Natural killer cell treated with Interleukin-12 subunit alpha and Interleukin-12 subunit beta and Interleukin-15 and Interleukin-18, amount 100 ng/mL, for 72 hours (primary cell): ENCODE data around the gene TRABD2B. TPM values are rescaled to one million over a fixed set of nuclear protein-coding genes. Genes with fewer than 3 reads are reported as not detected.

ENCODE experiments used
- ATAC-seq, 2 donors: fragments of 150-1000 bp; cut with Tn5 transposase in 1 of 2; sonication (Bioruptor Pico), chemical (Tn5 transposase) in 1 of 2; 2 replicates each; pipeline ENCODE4 v1.10.0; 2021
- DNase-seq: peaks from one replicate; pipeline ENCODE4 v3.0.0; 2022; ENCODE audit warnings: low spot score
- H3K27ac Mint-ChIP-seq, 2 donors: 1 replicate in 1 of 2; 2 replicates in 1 of 2; pipeline ENCODE4 v1.8.0; 2022; ENCODE audit warnings: mixed read lengths in 2 of 2, mild to moderate bottlenecking in 1 of 2, moderate library complexity in 1 of 2
- H3K27me3 Mint-ChIP-seq, 2 donors: 1 replicate in 1 of 2; 2 replicates in 1 of 2; pipeline ENCODE4 v1.8.0; 2022; ENCODE audit warnings: mixed read lengths in 2 of 2
- H3K36me3 Mint-ChIP-seq: one replicate; pipeline ENCODE4 v1.8.0; 2022; ENCODE audit warnings: mixed read lengths
- H3K4me1 Mint-ChIP-seq, 2 donors: 1 replicate in 1 of 2; 2 replicates in 1 of 2; pipeline ENCODE4 v1.8.0; 2022; ENCODE audit warnings: low read depth in 2 of 2, mixed read lengths in 2 of 2, mild to moderate bottlenecking in 1 of 2
- H3K4me3 Mint-ChIP-seq: one replicate; pipeline ENCODE4 v1.8.0; 2022; ENCODE audit warnings: mixed read lengths
- H3K9me3 Mint-ChIP-seq: 2 replicates; pipeline ENCODE4 v1.8.0; 2022; ENCODE audit warnings: mixed read lengths
- total RNA-seq, 2 donors: library from RNA; stranded (reverse); gene quantifications; one replicate each; pipeline ENCODE4 v1.2.3, GENCODE V29; 2022

The TRABD2B gene
- total RNA-seq, 2 donors from 2014 or later = not detected

GRCh38 chr1:47906527-47907176 lies 90.5 kb downstream of the TRABD2B start:
- H3K9me3 Mint-ChIP-seq = no peaks in the 10 kb centered on the region
- no peaks in the 10 kb centered on the region for H3K4me1 Mint-ChIP-seq
- ATAC-seq (no peak), DNase-seq (no peak)
- no peaks in the 10 kb centered on the region for H3K36me3 Mint-ChIP-seq
- H3K27ac Mint-ChIP-seq = no peak overlapping the region
- H3K4me3 Mint-ChIP-seq = no peak overlapping the region
- H3K27me3 Mint-ChIP-seq = peaks cover 19 to 34% of the 10 kb centered on the region in 2 donors

- no peak for ATAC-seq
- no peak overlapping the region for H3K4me3 Mint-ChIP-seq
Observed at GRCh38 chr1:47906009-47906432, 91.2 kb downstream of the TRABD2B start.

DNA sequence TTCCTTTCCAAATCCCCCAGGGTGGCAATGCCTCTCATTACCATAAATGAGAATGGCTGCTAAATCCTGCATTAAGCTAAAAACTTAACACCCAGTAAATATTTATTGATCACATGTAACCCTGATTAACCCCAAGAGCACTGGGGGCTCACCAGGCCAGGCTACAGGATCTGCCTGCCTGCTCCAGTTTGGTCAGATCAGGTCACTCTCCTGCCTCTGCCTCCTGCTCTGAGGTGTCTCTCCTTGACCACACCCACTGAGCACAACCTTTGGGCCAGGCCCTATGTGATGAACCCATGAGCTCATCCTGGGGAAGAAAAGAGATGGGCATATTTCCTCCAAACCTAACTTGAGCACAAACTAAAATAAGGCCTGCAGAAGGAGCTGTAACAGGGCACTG lies 93.5 kb downstream of the TRABD2B start:
- Mint-ChIP-seq H3K9me3 (no peaks in the 10 kb centered on the region), H3K27ac (no peak overlapping the region), H3K4me3 (no peak overlapping the region), H3K27me3 (peaks cover 18 to 26% of the 10 kb centered on the region in 2 donors), H3K36me3 (no peaks in the 10 kb centered on the region), H3K4me1 (no peaks in the 10 kb centered on the region)
- no peak for ATAC-seq
- no peak for DNase-seq

More at GRCh38 chr1:47906009-47906432, 91.2 kb downstream of the TRABD2B start:
- DNase-seq = no peak
- Mint-ChIP-seq H3K36me3 (no peaks in the 10 kb centered on the region), H3K27ac (no peak overlapping the region), H3K9me3 (no peaks in the 10 kb centered on the region), H3K27me3 (peaks cover 22 to 34% of the 10 kb centered on the region in 2 donors), H3K4me1 (no peaks in the 10 kb centered on the region)

GRCh38 chr1:47901001-47901575 lies 96.1 kb downstream of the TRABD2B start:
- DNase-seq (no peak), ATAC-seq (no peak)
- Mint-ChIP-seq H3K27ac (no peak overlapping the region), H3K27me3 (peaks cover 15 to 18% of the 10 kb centered on the region in 2 donors), H3K4me1 (no peaks in the 10 kb centered on the region), H3K4me3 (no peak overlapping the region), H3K36me3 (no peaks in the 10 kb centered on the region), H3K9me3 (no peaks in the 10 kb centered on the region)

GRCh38 chr1:47898133-47898845 lies 98.9 kb downstream of the TRABD2B start:
- Mint-ChIP-seq H3K4me3 (no peak overlapping the region), H3K4me1 (no peaks in the 10 kb centered on the region), H3K27me3 (peaks cover 7 to 10% of the 10 kb centered on the region in 2 donors), H3K27ac (no peak overlapping the region), H3K9me3 (no peaks in the 10 kb centered on the region), H3K36me3 (no peaks in the 10 kb centered on the region)
- ATAC-seq (no peak), DNase-seq (no peak)

- DNase-seq (no peak), ATAC-seq (no peak)
- H3K27me3 Mint-ChIP-seq = peaks cover 7 to 8% of the 10 kb centered on the region in 2 donors
- H3K4me1 Mint-ChIP-seq = no peaks in the 10 kb centered on the region
- no peaks in the 10 kb centered on the region for H3K36me3 Mint-ChIP-seq
- H3K9me3 Mint-ChIP-seq = no peaks in the 10 kb centered on the region
- no peak overlapping the region for H3K27ac Mint-ChIP-seq
- H3K4me3 Mint-ChIP-seq = no peak overlapping the region
Observed at GRCh38 chr1:47895279-47896125, 101.7 kb downstream of the TRABD2B start.

GRCh38 chr1:47894410-47895278 lies 102.5 kb downstream of the TRABD2B start:
- Mint-ChIP-seq H3K36me3 (no peaks in the 10 kb centered on the region), H3K4me3 (no peak overlapping the region), H3K9me3 (no peaks in the 10 kb centered on the region), H3K4me1 (no peaks in the 10 kb centered on the region), H3K27ac (no peak overlapping the region), H3K27me3 (peaks cover 7 to 8% of the 10 kb centered on the region in 2 donors)
- no peak for DNase-seq
- no peak for ATAC-seq

- H3K27ac Mint-ChIP-seq = no peak overlapping the region
- H3K4me3 Mint-ChIP-seq = no peak overlapping the region
- no peak for DNase-seq
- ATAC-seq = no peak
- H3K9me3 Mint-ChIP-seq = no peaks in the 10 kb centered on the region
- H3K4me1 Mint-ChIP-seq = no peaks in the 10 kb centered on the region
- H3K27me3 Mint-ChIP-seq = peaks cover 10 to 12% of the 10 kb centered on the region in 2 donors
- H3K36me3 Mint-ChIP-seq = no peaks in the 10 kb centered on the region
Observed at GRCh38 chr1:47893412-47893811, 103.8 kb downstream of the TRABD2B start.

DNA sequence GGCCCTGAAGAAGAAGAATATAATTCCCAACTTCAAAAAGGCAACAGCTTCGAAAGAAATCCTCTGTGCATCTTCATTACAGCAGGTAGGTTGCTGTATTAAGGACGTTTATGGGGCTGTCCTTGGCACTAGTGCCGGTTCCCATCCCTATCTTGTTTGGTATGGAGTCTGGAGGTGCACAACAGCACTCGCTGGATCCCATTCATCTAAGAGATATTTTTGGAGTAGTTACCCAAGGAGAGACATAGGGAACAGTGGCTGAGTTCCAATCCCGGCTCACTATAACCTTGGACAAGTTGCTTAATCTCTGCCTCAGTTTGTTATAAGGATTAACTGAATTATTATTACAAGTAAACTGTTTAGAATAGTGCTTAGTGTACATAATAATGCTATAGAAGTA lies 106.4 kb downstream of the TRABD2B start:
- H3K27ac Mint-ChIP-seq = no peak overlapping the region
- H3K9me3 Mint-ChIP-seq = no peaks in the 10 kb centered on the region
- no peaks in the 10 kb centered on the region for H3K36me3 Mint-ChIP-seq
- peaks cover 9 to 20% of the 10 kb centered on the region in 2 donors for H3K27me3 Mint-ChIP-seq
- ATAC-seq (no peak), DNase-seq (no peak)
- no peaks in the 10 kb centered on the region for H3K4me1 Mint-ChIP-seq
- H3K4me3 Mint-ChIP-seq = no peak overlapping the region

DNA sequence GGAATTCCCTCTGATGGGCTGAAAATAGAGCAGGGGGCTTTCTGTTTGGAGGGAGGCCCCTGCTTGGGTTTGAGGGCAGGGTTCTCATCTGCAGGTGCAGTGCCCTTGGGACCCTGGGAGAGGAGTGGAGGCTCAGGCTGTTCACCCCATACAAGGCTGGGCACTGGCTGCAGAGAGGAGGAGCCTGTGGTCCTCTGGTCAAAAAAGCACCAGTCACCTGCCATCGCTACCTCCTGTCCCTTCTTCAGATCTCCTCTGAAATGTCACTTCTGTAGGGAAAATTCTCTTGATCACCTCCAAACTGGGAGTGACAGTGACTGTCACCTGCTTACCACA lies 108.9 kb downstream of the TRABD2B start:
- Mint-ChIP-seq H3K4me1 (no peaks in the 10 kb centered on the region), H3K4me3 (no peak overlapping the region), H3K9me3 (no peaks in the 10 kb centered on the region), H3K27ac (no peak overlapping the region), H3K36me3 (no peaks in the 10 kb centered on the region), H3K27me3 (peaks cover 9 to 20% of the 10 kb centered on the region in 2 donors)
- no peak for ATAC-seq
- DNase-seq = no peak

DNA sequence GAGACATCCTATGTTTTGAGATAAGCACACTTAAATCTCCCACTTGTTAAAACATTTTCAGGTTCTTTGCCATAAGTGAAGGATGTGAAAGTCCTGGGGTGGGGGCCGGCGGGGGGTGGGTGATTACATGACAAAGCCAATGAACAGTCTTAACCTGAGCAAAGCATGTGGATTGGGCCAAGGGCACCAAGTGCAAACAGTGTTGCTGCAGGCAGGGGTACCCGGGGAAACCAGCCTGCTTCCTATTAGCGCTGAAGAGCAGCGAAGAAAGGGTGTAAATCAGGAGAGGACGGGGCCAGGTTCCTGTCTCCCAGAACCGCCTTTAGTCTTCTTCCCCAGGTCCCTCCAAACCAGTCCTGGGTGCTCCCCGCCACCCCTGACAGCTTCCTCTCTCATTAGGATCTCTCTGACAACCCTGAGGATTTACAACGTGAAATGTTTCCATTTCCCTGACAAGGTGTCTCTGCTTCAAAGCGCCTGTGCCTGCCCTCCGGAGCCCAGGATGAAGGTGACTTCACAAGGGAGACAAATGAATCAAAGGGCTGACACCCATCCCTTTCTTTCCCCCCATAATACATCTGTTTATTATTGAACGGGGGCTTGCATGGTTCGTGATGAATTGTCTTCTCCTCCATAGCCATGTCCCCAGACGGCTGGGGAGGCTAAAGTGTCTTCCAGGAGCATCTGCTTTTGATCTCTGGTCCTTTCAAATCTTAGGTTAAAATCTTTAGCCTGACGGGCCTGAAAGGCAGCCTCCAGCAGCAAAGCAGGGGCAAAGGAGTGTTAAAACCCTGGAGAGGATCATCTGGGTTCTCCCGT lies 109.5 kb downstream of the TRABD2B start:
- Mint-ChIP-seq H3K4me1 (no peaks in the 10 kb centered on the region), H3K9me3 (no peaks in the 10 kb centered on the region), H3K27me3 (peaks cover 9 to 20% of the 10 kb centered on the region in 2 donors), H3K27ac (no peak overlapping the region), H3K36me3 (no peaks in the 10 kb centered on the region), H3K4me3 (no peak overlapping the region)
- no peak for DNase-seq
- no peak for ATAC-seq

DNA sequence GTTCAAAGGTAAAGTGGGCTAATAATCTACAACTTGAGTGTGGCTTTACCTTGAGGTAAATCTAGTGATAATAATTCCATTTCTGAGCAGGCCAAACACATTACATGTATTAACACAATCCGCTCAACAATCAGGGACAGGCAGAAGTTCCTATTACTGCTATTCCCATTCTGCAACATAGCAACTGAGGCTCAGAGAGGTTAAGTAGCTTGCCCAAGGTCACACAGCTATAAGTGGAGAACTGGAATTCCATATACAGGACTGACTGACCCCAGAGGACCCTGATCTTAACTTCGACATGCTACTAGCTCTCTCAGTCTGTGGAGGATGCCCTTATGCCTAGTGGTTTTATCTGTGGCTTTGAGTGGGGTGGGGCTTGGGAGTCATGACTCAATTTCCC lies 110.1 kb downstream of the TRABD2B start:
- no peak for DNase-seq
- H3K36me3 Mint-ChIP-seq = no peaks in the 10 kb centered on the region
- ATAC-seq = no peak

More for the DNA sequence above, 110.1 kb downstream of the TRABD2B start:
- Mint-ChIP-seq H3K27me3 (peaks cover 9 to 20% of the 10 kb centered on the region in 2 donors), H3K4me1 (no peaks in the 10 kb centered on the region), H3K9me3 (no peaks in the 10 kb centered on the region), H3K27ac (no peak overlapping the region), H3K4me3 (no peak overlapping the region)
